Measurements from ENCODE around the gene PCCA.
"Not testable (repeated sequence)": the region's sequence is repeated elsewhere in the genome, so short reads cannot be mapped to it uniquely, and the experiment has no call there.

The PCCA gene

GRCh38 chr13:100560498-100561157, 471.7 kb downstream of the PCCA start:
- DNase-seq, result no peak

GRCh38 chr13:100561158-100561499, 472.2 kb downstream of the PCCA start:
- DNase-seq, result no peak

GRCh38 chr13:100561599-100562204, 472.8 kb downstream of the PCCA start:
- DNase-seq, result no peak

GRCh38 chr13:100563779-100564178, 474.9 kb downstream of the PCCA start:
- DNase-seq, result no peak

GRCh38 chr13:100564444-100565223, 475.7 kb downstream of the PCCA start:
- DNase-seq, result no peak

- no peak for DNase-seq
Measured at GRCh38 chr13:100565286-100565685, 476.4 kb downstream of the PCCA start.

GRCh38 chr13:100566543-100566942, 477.6 kb downstream of the PCCA start:
- no peak for DNase-seq

- DNase-seq, result peak; percentile 69
Measured at GRCh38 chr13:100573121-100573520, 484.2 kb downstream of the PCCA start.

GRCh38 chr13:100577239-100577638, 488.3 kb downstream of the PCCA start:
- DNase-seq, result not testable (repeated sequence)

Measured in HCEC 1CT (cell line).